ENCODE data around the gene RETREG2.

GRCh38 chr2:219131744-219132143, 46.3 kb upstream of the RETREG2 start:
- TF ChIP-seq, protein P1, sequence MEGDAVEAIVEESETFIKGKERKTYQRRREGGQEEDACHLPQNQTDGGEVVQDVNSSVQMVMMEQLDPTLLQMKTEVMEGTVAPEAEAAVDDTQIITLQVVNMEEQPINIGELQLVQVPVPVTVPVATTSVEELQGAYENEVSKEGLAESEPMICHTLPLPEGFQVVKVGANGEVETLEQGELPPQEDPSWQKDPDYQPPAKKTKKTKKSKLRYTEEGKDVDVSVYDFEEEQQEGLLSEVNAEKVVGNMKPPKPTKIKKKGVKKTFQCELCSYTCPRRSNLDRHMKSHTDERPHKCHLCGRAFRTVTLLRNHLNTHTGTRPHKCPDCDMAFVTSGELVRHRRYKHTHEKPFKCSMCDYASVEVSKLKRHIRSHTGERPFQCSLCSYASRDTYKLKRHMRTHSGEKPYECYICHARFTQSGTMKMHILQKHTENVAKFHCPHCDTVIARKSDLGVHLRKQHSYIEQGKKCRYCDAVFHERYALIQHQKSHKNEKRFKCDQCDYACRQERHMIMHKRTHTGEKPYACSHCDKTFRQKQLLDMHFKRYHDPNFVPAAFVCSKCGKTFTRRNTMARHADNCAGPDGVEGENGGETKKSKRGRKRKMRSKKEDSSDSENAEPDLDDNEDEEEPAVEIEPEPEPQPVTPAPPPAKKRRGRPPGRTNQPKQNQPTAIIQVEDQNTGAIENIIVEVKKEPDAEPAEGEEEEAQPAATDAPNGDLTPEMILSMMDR (IDR thresholded peaks at IDR 0.05): no peak
- no peak for TF ChIP-seq POLR2A (IDR thresholded peaks at IDR 0.05)

Data from uterus (tissue), 2 donors.